OCI-M2 (cell line): Measurements from ENCODE around the gene NYAP1.
"Not testable (repeated sequence)": the region's sequence is repeated elsewhere in the genome, so short reads cannot be mapped to it uniquely, and the experiment has no call there.

Experiments used
- DNase-seq: peaks from one replicate; lab custom pipeline; 2025; ENCODE audit not compliant: unreplicated experiment; lab: John Stamatoyannopoulos, UW

NYAP1 gene

DNA sequence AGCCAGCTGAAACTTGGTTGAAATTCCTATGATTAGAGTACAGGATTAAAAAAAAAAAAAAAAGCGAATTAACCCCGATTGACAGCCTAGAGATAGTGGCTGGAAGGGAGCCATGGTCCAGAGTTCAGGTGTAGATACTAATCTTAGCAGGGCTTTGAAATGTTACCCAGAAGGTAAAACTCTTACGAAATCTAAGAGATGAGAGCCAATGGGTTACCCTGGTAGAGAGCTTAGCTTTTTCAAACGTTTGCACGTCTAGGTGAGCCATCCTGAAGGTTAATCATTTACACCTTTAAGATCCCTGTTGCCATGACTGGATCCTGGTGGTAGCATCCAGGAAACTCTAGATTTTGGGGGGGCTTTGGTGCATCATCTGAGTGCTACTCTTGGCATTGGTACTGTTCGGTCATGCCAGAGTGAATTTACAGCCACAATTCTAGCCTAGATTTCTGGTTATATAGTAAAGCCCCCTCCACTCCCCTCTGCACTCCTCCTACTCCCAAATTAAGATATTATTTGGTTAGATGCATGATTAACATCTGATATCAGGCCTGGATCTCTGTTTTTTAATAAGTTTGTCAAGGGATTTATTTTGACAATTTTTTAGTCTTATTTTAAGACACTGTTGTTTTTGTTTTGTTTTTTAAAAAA, 56.5 kb downstream of the NYAP1 start:
- DNase-seq: no peak

DNA sequence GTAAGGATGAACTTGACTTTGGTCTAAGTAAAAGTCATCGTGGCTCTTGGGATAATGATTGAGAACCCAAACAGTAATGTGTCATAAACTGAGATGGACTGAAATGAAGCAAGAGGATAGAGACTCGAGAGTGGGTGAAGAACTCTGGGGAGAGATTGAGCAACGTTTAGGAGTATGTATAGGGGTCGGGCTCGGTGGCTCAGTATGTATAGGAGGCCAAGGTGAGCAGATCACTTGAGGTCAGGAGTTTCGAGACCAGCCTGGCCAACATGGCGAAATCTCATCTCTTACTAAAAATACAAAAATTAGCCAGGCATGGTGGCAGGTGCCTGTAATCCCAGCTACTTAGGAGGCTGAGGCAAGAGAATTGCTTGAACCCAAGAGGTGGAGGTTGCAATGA, 57.6 kb downstream of the NYAP1 start:
- not testable (repeated sequence) for DNase-seq

DNA sequence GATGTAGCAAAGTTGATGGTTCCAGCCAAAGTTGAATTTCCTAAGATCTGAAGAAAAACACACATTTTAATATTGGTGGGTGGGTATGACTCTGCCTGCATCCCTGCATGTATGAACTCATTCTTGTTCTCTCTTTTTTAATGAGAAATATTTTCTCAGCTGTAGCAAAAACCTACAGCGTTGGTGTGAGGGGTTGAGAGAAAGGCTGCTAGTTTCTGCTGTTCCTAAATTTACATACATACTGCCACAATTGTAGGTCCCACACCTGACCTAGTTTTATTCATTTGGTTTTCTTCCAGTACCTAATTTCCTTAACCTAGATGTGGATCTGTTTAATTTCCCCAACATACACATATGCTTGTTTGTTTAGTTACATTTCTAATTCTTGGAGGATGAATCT, 59.9 kb downstream of the NYAP1 start:
- no peak for DNase-seq

DNA sequence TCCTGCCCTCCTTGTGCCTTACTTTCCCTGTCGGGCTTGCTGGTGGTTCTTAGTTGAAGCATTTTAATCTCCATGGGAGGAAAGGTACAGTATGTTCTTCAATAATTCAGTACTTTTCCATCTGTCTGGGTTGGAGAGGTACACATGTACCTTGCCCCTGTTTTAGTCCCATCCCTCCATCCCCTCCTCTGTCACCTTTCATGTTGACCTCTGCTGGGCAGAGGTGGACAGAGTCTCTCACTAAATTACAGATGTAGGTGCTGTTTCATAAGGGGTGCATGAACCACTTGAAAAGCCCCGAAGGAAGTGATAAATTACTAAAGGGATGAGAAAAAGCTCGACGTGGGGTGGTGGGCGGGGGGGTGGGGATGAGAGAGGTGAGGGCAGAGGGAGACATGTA, 60.7 kb downstream of the NYAP1 start:
- no peak for DNase-seq
